HG02763 (cell line): ENCODE data around the gene SLC25A47.
A peak's percentile ranks its signal among the peaks of the same experiment; 100 is the strongest.
"Not testable (repeated sequence)": the region's sequence is repeated elsewhere in the genome, so short reads cannot be mapped to it uniquely, and the experiment has no call there.

ENCODE experiments used
- ATAC-seq: cut with Tn5 transposase; IDR thresholded peaks from one replicate; pipeline ENCODE4 v1.9.1; 2021; ENCODE audit warnings: mild to moderate bottlenecking, moderate library complexity; ENCODE audit not compliant: unreplicated experiment

SLC25A47 gene

DNA sequence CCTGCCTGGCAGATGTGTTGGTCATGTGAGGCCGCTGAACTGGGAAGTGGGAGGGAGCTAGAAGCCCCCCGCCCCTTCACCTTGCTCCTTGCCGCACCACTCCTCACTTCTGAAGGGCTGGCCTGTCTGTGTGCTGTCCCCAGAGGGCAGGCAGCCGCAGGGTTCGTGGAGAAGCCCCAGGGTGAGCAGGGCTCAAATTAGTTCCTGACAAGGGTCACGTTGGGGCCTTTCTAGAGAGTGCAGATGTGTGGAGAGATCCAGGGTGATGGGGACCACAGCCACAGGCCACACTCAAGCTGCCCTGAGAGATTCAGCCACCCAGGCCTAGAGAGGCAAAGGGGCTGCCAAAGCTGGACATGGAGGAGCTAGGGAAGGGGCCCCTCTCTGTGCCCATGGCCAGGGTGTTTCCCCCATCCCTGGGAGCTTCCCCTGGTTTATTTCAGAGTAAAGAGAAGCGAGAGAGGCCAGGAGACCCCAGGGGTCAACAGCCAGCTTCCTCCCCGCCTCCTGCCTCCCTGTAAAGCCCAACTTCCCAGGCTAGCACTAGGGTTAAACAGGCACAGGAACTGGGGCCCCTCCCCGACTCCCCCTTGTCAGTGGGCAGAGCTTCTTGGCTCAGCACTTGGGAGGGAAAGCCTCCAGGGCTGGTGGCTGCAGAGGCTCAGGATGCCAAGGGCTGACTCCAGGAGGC is 33.1 kb upstream of the SLC25A47 start:
- no peak for ATAC-seq

DNA sequence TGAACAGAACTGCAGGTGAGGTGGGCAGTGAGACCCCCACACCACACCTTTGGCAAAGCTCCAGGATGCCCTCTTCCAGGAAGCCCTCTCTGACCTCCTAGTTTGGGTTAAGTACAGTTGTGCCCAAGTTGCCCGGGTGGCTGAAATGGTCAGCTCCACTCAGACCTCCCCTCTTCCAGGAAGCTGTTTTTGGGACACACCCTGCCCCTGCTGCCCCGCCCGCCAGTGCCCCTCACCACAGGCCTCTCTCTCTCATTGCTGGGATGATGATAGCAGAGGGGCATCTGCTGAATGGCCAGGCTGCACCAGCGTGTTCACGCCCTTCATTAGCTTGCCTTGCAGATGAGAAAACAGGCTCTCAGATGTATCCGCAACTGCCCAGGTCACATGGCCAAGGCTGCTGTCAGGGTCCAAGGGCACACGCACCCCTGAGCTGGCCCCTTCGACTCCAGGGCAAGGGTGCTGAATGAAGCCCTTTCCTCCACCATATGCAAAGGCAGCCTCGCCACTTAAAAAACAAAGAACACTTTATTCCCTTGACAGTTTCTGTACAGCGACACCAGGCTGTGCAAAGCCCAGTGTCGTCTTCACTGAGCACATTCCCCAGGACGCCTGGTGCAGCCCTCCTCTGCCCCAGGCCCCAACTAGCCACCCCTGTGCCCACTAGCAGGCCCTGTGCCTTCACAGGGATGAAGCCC is 32.4 kb upstream of the SLC25A47 start:
- no peak for ATAC-seq

DNA sequence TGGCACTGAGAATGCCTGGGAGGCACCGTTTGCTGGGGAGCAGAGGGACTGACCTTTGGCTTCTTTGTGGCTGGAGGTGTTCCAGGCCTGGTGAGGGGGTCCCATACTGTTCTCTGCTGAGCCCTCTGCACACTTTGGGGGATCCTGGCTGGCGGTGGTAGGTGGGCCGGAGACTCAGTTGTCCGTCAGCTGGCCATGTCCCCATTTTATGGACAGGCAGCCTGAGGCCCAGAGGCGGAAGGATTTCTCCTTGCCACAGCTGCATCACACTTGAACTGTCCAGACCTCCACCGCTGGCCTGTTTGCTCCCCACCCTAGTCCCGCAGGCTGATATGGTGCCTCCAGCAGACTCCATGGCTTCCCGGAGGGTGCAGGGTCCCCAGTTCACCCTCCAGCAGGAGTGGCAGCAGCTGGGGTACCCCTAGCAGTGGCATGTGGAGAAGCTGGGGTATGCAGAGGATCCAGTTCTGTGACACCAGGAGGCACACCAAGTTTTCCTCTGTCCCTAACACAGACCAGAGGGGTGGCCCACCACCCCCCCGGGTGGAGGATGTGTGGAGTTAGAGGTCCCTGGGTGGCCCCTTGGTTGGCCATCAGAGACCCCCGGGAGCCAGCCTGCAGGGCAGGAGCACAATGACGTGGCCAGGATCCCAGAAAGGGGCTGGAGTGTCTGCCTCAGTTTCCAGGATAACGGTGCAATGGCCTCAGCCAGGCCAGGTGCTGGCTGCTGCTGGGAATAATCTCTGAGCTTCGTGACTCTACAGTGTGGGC is 31.6 kb upstream of the SLC25A47 start:
- ATAC-seq = no peak

DNA sequence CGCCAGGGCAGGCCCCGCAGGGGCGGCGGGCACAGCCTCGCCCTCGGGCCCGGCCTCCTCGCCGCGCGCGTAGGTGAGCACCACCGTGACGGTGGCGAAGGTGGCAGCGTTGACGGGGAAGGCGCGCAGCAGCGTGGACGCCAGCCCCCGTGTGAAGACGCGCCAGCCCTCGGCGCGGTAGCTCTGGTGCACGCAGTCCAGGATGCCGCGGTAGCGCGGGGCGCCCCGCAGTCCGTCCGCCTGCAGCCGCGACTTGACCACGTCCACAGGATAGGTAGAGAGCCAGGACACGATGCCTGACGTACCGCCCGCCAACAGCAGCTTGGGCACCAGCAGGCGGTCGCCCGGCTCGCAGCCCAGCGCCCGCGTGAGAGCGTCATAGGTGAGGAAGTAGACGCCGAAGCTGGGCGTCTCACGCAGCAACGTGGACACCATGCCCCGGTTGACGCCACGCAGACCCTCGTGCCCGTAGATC is 30.8 kb upstream of the SLC25A47 start:
- no peak for ATAC-seq

DNA sequence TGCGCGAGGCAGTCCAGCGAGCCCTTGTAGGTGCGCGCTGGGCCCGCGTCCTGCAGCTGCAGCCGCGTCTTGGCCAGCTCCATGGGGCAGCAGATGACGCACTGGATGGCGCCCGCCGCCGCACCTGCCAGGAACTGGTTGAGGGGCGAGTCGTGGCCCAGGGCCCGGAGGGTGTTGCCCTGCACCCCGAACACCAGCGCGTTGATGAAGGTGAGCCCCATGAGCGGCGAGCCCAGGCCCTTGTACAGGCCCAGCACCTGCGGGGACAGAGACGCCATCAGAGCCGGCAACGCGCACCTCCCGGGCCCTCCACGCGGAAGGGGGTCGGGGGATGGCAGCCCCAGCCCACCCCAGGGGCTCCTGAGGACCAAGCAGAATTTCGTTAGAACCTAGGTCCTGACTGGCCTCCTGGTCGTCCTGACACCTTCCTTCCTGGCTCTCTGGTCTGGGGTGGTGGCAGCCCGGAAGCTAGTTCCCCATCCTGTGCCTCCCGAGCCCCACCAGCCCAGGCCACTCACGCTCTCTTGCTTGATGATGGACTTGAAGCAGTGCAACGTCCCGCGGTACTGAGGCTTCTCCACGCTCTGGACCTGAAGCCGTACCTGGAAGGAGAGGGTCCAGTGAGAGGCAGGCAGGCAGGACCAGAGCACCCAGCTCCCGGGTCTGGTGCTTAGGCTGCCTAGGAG is 30.2 kb upstream of the SLC25A47 start:
- ATAC-seq = no peak

DNA sequence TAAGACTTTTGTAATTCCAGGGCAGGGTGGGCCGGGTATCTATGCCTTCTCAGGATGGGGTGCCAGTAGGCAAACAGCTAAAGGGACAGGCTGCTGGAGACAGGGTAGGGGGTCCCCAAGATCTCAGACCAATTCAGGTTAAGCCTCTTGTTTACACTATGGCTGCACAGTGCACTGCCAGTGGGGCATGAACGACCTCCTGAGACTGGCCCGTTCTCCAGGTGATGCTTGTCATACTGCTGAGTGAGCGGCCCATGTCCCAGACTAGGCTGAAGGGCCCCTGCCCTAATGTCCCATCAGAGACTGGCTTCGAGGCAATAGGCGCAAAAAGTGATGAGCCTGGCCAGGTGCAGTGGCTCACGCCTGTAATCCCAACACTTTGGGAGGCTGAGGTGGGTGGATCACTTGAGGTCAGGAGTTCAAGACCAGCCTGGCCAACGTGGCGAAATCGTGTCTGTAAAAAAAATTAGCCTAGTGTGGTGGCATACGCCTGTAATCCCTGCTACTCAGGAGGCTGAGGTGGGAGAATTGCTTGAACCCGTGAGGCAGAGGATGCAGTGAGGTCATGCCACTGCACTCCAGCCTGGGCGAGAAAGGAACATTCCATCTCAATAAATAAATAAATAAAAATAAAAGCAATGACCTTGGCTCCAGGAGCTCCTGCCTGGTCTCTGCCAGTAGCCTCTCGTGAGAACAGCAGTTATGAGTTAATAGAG is 29.5 kb upstream of the SLC25A47 start:
- ATAC-seq = no peak

DNA sequence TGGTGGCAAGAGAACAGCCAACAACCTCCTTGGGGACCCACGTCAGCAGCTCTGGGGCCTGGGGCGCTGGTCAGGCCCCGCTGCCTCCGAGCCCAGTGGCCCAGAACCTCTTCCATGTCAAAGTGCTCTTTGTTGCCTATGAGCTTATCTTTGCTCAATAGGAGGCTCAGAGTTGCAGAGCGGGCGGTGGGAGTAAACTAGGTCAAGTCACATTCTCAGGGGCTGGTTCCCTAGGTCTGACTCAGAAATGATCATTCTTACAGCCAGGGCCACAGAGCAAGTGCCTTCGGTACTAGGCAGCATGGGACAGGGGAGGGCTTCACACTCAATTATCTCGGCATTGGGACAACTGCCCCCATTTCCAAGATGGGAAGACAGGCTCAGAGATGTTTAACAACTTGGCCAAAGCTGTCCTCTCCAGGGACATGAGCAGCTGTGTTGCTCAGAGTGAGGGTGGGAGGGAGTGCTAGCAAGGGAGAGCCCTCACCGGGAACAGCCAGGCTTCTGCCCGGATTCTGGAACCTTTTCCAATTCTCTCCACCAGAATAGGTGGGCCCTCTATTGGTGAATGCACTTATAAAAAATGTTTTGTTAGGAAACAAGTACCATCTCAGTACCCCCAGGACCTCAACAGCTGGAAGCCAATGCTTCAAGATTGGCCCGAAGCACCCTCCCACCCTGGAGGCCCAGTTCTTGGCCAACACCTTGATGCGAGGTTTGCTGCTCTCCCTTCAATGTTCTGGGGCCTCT is 28.8 kb upstream of the SLC25A47 start:
- ATAC-seq = no peak

DNA sequence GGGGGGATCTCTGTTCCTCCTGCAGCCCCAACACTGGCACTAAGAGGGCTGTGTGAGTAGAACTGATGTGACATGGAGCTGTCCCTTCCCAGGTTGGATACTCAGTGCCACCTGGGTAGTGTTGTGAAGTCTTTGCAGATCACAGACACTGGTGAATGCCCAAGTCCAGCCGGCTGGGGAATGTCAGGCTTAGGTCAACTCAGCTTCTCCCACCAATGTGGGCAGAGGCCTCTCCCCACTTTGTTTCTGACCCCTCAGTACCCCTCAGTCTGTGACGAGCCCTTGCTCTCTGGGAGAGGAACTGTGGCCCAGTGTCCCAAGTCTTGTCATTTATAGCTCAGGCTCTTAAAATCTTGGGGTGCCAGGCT is 28.2 kb upstream of the SLC25A47 start:
- no peak for ATAC-seq

DNA sequence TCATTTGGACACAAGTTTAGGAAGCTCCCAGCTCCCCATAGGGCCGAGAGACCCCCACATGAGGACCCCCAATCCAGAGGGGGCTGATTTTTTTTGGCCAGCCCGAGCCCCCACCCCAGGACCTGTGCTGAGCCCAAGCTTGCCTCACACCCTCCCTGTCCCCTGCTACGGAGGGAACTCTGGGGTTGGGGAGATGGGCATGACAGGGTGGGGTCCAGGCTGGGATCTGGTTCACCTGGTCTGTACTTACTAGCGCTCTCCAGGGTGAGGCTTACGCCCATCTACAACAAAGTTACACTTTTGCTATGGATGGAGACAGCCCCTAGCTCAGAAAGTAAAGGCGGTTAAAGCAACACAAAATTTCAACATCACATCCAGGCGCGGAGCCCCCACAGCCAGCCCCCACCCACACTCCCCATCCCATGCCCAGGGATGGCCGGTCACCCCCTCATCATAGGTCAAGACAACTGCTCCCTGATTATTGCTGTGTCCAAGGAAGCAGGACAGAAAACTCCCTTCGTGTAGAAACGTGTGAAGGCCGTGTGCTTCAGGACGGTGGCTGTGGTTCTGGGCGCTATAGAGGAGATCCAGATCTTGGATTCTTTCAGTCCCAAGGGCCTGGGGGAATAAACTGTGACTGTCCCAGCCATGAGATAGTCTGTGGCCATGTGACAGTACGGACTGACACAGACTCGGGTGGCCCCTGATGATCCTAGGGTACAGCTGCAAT is 27.6 kb upstream of the SLC25A47 start:
- no peak for ATAC-seq

DNA sequence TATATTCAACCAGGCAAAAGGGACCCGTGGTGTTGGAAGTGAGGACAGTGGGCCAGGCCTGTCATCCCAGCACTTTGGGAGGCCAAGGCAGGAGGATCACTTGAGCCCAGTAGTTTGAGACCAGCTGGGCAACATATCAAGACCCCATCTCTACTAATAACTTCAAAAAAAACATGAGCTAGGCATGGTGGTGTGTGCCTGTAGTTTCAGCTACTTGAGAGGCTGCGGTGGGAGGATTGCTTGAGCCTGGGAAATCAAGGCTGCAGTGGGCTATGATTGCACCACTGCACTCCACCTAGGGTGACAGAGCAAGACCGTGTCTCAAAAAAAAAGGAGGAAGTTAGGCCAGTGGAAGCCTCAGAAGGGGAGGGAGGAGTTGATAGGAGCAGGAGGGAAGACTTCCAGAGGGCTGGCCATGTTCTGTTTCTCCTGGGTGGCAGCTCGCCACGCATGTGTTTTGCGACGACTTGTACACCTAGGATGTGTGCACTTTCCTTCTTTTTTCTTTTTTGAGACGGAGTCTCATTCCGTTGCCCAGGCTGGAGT is 27.0 kb upstream of the SLC25A47 start:
- ATAC-seq = no peak

DNA sequence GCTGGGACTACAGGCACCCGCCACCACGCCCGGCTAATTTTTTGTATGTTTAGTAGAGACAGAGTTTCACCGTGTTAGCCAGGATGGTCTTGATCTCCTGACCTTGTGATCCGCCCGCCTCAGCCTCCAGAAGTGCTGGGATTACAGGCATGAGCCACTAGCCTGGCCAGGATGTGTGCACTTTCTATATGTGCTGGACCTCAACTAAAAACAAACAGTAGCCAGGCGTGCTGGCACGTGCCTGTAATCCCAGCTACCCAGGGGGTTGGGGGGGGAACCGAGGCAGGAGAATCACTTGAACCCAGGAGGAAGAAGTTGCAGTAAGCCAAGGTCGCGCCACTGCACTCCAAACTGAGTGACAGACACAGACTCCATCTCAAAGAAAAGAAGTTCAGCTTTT is 26.4 kb upstream of the SLC25A47 start:
- ATAC-seq = not testable (repeated sequence)

DNA sequence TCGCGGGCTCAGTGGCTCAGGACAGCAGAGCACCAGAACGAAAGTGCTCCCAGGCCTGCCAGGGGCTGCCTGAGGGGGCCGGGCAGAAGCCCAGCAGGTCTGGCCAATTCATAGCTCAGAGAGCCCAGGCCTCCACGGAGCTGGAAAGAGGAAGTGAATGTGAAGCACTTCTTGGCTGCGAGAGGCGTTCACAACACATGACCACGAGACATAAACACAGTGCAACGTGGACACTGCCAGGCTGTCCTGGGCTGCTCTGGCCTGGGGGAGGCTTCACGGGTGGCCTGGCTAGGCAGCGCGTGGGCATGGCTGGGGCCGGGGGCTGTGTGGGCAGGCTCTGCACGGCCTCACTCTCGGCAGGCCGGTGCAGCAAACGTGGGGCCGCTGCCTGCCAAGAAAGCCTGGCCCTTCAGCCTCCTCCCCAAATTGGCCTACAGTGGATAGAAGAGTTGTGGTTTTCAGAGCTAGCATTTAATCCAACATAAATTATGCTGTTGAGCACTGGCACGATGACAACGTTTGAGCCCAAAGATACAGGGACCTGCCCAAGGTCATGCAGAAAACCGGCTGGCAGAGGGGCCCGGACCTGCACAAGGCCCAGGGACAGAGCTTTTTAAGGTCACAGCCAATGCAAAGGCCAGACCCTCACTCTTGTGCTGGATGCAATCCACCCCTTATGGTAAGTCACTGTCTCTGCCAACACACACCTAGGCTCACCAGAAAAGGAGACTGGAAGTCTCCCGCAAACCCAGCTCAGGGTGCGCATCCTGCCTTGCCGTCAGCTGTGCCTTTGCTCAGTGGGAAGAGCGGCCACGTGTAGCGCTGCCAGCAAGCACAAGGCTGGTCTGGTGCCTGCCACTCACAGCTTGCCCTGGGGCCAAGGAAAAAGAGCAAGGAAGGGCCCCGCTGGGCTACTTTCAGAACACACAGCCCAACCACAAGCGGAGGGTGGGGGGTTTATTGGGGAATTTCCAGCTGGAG is 25.5 kb upstream of the SLC25A47 start:
- peak; percentile 81 for ATAC-seq

DNA sequence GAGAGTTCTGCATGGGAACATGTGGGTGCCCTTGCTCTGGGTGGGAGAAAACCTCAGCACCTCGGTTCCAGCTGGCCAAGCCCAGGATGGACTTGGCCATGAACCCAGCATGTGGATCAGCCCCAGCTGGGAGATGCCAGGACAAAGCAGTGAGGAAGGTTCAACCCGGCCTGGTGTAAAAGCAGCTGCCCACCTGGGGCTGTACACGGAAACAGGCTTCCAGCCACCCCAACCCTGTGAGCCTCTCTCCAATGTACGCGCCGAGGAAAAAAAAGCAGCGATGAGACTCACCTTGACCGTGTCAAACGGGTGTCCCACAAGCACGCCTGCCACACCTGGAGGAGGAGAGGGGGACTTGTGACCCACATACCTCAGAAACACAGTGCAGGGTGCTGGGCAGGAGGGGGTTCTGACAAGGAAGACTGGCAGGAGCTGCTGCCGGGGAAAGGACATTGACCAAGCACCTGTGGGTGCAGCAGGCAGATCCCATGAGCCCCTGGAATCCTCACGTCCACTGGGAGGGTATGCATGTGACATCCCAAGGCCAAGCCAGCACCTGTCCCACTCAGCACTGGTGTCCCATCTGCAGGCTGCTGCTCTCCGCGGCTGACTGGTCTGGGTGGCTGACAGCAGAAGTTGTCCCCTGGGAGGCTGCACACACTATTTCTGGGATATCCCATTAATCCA is 24.4 kb upstream of the SLC25A47 start:
- no peak for ATAC-seq

DNA sequence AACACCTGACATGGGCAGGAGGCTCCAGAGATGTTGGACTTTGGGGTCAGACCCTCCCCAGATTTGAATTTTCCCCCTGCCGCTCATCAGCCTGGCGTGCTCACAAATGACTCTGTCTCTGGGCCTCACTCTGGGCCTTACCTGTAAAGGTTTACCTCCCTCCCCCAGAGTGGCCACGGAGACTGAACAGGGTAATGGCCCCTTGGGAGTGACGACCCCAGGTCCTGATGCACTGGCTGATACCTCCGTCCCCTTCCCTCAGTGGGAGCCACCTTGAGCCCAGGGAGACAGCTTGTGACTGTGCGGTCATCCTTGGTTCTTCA is 23.9 kb upstream of the SLC25A47 start:
- no peak for ATAC-seq

DNA sequence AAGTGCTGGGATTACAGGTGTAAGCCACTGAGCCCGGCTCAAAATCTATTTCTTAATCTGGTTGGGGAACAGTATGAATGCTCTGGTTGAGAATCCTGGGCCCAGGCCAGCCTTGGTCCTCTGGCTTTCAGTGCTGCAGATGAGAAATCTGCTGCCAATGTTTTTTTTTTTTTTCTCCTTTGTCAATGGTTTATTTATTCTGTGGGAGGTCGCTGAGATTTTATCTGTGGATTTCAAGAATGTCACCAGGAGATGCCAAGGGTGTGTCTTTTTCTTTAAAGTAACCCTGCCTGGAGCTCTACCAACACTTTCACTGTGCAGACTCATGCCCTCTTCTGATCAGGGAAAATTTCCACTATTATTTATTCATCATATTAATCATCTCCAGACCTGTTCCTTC is 20.5 kb upstream of the SLC25A47 start:
- ATAC-seq = no peak

DNA sequence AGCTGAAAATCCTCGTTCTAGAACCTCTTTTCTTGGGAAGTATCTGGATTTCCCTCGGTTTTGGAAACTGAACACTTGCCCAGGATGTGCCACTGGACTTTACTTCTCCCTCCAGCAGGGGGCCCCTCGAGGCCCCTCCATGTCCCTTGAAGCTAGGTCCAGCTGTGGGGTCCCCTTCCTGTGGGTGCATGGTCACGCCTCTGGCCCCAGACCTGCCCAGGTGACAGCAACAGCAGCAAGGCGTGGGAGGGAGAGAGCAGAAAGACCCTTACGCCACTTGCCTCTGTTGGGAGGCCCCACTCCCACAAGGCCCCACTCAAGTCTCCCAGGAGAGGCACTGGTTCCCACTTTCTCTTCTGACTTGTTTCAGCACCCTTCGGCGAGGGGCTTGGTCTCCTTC is 20.0 kb upstream of the SLC25A47 start:
- no peak for ATAC-seq

DNA sequence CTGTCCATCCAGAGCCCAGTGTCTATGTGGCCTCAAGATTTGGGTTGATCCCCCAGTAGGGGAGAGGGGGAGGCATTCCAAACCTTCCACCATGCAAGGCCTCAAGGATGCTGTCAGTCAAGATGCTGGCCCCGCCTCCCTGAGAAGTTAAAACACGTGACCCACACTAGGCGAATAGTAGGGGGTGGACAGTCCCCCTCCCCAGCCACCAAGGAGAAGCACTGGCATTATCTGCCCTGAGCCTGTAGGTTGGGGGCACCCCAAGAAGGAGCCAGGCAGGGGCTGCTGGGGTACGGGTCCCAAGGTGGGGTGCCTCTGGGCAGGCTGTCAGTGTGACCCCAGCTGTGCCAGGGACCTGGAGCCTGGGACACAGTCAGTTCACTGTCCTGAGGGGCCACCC is 19.2 kb upstream of the SLC25A47 start:
- ATAC-seq = no peak
